HG03575 (cell line): ENCODE measurements around the gene COL5A1.
"Not testable (repeated sequence)": the region's sequence is repeated elsewhere in the genome, so short reads cannot be mapped to it uniquely, and the experiment has no call there.

Experiments
- ATAC-seq: cut with Tn5 transposase; IDR thresholded peaks from one replicate; pipeline ENCODE4 v1.9.1; 2021; ENCODE audit not compliant: unreplicated experiment, insufficient number of reproducible peaks, low FRiP score; ENCODE audit errors: extremely low read depth

The COL5A1 gene

DNA sequence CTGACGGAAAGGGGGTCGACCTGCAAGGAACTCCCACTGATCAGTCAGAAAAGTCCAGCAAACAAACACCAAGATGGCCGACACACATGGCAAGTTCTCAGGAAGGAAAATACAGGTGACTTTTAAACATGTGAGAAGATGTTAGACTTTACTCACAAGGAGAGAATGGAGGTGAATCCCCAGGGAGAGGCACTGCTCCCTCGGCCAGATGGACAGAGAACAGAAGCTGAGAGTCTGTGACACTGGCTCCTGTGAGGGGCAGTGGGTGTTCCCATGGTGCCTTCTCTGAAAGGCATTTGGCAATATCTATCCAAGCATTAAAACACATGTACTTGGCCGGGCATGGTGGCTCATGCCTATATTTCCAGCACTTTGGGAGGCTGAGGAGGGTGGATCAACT is 22.8 kb downstream of the COL5A1 start:
- ATAC-seq, result no peak

DNA sequence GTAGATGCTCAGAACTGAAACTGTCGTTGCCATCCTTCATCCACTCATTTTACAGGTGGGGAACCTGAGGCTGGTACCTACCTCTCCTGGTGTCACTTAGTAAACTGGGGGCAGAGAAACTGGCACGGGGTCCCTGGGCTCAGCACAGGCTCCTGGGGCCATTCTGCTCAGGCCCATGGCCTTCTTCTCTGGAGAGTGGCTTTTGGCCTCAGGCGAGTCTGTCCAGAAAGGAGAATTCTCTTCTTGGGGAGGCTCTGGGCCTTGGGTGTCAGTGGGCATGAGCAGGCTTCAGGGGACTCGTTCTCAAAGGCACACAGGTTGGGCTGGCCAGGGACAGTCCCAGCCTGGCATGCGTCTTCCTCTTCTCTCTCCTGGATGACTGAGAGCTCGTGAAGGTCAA is 24.6 kb downstream of the COL5A1 start:
- ATAC-seq, result no peak

DNA sequence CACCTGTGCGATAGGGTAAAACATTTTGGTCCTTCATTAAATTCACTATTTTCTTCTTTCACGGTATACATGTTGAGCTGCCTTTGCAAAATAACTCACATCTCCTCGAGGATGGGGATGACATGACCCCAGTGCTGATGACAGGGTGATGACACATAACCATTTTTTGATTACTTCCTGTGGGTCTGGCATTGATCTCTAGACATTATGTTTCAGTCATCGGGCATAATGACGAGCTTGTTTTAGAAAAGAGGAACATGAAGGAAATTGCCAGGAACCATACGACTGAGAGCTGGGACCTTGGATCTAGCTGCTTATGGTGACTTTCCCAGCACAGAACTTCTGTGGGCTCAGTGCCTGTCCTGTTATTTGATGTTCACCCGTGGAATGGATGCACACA is 25.2 kb downstream of the COL5A1 start:
- ATAC-seq, result no peak

DNA sequence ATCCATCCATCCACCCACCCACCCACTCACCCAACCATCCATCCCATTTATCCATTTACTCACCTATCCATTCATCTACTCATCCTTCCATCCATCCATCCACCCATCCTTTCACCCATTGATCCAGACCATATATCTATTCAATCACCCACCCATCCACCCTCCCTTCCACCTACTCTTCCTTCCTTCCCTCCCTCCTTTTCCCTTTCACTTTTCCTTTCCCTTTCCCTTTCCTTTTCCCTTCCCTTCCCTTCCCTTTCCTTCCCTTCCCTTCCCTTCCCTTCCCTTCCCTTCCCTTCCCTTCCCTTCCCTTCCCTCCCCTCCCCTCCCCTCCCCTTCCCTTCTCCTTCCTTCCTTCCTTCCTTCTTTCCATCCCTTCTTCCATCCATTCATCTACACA is 27.4 kb downstream of the COL5A1 start:
- not testable (repeated sequence) for ATAC-seq

DNA sequence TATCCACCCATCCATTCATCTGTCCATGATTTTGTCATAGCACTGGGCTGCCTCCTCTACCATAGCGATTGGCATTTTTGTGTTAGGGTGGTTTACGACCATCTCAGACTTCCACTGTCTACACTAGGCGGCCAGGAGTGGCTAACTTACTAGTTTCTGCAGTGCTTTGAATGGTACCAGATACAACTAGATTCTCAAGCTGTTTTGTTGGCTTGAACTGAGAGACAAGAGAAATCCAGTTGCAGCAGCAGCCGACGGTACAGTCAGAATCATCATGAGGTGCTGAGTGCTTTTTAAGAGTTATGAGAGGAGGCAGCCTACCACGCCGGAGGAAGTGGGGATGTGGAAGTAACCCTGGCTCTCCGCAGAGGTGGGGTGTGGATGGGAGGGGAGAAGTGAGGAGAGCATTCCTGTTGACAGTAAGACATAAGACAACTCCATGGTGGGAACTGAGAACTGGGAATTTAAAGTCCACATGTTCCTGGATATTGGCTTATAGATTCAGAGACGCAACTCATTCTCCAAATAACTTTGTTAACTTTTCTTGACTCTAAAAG is 27.9 kb downstream of the COL5A1 start:
- no peak for ATAC-seq

DNA sequence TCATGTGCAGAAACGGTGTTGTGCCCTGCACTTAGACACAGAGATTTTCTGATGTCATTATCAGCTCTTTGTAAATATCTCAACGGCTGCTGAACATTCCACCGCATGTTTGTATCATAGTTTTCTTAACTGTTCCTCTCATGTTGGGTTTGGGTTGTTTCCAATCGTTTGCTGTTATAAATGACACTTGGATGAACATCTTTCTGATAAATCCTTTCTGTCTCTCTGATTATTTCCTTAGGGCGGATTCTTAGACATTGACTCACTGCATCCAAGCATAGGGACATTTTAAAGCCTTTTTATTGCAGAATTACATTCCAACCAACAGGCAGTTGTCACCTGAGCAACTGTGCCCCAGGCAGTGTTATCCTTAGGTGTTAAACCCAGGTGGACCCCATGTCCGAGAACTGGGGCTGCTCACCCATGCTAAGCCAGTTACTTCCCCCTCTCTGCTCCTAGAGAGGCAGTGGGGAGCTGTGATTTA is 28.5 kb downstream of the COL5A1 start:
- ATAC-seq, result no peak

DNA sequence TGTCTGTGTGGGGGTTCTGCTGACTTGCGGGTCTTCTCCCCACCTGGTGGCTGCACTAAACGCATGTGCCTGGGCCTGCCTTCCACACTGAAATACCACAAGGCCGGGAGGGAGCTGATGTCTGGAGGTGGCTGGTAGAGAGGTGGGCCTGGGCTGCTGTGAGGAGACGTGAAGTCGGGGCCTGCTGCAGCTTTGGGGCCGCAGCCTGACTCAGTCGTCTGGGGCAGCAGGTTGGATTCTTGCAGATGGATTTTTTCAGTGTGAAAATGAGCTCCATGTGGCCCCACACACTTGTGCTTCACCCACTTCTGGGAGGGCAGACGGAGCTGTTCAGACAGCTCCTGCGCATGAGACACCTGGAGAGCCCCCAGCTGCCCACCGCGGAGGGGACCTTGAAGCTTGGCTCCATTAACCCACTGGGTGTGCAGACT is 29.3 kb downstream of the COL5A1 start:
- ATAC-seq, result no peak

DNA sequence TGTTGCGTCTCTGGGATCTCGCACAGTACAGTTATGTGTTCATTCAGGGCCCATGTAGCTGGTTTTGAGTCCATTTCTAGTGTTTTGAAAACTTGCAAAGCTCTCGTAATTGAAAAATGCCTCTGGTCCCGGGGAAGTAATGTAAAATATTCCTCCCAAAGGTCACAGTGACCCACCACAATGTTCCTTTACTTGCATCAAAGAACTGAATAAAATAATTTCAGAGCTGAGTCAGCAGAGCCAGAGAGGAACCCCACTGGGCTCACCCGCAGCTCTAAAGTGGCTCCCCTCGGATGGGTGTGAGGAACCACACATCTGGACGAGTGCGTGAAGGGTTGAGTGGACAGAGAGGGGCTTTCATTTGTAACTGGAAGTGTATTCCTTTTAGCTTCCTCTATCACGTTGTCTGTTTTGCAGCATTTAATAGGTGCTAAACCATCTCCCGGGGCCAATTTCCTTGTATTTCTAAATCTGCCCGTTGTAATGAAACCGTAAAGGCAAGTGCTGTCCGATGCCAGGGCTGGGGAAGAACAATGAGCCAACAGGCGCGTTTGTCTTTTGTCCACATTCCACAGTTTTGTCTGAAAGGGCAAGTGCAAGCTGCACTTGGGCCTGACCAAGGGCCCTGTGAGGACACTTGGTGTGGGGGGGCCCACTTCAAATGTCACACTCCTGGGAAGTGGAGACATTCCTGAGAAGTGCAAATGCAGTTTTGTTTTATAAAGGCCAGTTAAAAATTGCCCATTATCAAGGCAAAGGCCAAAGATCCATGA is 29.9 kb downstream of the COL5A1 start:
- ATAC-seq, result no peak

DNA sequence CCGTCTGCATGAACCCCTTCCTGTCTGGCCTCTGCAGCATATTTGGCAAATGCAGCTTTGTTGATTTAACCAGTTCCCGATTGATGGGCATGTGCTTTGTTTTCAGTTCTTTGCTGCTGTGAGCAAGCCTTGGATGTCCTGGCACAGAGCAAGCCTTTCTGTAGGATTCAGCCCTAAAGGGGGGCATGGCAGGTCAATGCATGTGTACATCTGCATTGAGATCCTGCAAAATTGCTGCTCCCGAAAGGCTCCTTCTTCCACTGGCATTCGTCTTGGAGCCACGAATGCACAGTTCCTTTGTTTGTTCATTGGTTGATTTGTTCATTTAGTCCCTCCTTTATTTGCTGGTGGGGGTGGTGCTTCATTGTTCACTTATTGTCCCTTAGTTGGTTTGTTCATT is 34.8 kb downstream of the COL5A1 start:
- ATAC-seq, result no peak

DNA sequence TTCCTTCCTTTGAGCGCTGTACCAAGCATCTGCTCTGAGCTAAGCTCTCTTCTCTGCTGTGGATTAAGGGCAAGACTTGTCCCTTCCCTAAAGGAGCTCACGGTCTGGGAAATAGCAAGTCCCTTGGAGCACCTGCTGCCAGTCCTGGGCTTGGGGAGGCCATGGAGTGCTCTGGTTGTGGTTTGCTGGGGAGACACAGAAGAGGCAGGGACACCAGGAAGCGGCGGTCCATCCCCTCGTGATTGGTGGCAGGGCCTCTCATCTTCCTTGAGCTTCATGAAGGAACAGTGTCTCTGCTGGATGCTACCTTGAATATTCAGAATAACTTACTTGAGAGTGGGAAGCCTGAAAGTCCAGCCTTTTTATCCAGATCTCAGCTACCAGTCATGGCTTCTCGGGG is 35.3 kb downstream of the COL5A1 start:
- ATAC-seq, result no peak

DNA sequence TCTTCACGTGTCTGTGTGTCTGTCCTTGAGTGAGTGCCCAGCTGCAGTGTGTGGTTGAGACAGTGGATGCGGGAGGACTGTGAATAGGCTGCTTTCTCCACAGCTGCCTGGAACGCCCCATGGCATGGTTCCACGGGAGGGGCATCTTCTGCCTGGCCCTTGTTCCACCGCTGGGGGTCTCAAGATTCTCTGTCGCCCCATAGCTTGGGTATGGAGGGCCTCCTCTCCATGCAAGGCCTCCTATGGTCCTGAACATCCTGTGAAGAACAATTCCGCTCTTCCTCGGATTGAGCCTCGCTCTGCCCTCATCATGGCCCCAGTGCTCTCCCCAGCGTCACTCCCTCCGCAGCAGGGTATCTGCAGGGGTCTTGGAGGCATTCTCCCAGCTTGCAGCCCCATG is 36.1 kb downstream of the COL5A1 start:
- no peak for ATAC-seq

DNA sequence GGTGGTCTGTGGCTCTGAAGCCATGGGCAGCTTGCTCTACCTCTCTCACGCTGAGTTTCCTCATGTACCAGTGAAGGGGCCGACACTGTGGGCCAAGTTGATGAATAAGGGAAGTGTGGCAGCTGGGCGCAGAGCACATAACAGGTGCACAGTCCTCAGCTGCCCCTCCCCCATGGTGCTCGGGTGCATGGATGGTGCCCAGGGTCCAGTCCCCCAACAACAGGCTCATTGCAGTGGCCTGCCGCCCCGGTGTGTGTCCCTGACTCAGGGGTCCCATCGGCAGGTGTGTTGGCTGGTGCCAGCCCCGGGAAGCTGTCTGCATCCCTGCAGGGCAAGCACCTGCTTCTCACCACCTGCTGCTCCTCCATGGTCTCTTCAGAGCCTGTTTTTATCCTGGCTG is 36.6 kb downstream of the COL5A1 start:
- no peak for ATAC-seq

DNA sequence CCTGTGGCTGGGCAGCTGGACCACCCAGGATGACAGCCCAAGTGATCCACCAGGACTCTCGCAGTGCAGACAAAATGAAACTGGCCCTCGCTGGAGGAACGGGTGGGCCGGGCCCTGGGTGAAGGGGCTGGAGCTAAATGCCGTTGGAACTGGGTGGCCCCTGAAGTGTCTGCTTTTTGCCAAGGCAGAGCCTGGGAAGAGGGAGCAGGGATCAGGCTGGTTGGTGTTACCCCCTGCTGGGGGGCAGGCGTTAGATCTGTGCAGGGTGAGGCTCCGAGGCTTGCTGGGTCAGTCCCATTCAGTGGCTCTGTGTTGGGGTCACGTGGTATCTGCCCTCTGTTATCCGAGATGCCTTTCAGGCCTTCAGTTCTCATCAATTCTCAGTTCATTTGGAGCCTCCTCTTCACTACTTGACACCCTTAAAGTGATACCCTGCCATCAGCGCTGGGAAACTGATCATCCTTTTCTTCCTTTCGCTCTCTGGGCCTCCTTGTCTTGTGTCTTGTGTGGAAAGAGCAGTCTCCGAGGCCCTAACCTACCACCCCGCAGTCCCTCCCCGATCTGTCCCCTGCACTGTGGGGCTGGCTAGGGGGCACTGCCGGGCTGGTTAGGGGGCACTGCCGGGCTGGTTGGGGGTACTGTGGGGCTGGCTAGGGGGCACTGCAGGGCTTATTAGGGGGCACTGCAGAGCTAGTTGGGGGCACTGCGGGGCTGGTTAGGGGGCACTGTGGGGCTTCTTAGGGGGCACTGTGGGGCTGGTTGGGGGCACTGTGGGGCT is 37.3 kb downstream of the COL5A1 start:
- no peak for ATAC-seq

DNA sequence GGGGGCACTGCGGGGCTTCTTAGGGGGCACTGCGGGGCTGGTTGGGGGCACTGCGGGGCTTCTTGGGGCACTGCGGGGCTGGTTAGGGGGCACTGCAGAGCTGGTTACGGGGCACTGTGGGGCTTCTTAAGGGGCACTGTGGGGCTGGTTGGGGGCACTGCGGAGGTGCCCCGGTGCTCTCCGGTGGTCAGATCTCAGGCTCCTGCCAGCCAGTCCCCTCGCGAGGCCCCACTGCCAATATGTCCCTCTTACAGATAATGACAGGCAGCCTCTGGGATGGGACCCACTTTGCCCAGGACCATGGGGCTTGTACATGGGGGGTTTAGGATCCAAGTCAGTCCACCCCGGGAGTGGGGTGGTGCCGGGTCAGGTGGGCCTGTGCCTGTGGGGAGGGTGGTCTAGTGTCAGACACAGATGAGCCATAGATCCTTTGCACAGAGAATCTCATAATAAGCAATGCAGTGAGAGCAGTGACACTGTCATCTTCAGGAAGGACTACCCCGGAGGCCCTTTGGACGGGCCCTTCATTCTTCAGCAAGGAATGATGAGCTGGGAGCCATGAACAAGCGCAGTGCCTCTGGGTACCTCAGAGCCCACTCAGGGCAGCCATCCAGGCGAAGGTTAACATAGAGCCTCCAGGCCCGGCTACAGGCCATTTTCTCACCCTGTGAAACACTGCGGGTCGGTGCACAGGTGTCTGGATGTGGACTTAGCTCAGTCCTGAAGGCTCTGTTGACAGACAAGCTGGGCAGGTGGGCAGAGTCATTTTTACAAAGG is 38.2 kb downstream of the COL5A1 start:
- ATAC-seq, result no peak

DNA sequence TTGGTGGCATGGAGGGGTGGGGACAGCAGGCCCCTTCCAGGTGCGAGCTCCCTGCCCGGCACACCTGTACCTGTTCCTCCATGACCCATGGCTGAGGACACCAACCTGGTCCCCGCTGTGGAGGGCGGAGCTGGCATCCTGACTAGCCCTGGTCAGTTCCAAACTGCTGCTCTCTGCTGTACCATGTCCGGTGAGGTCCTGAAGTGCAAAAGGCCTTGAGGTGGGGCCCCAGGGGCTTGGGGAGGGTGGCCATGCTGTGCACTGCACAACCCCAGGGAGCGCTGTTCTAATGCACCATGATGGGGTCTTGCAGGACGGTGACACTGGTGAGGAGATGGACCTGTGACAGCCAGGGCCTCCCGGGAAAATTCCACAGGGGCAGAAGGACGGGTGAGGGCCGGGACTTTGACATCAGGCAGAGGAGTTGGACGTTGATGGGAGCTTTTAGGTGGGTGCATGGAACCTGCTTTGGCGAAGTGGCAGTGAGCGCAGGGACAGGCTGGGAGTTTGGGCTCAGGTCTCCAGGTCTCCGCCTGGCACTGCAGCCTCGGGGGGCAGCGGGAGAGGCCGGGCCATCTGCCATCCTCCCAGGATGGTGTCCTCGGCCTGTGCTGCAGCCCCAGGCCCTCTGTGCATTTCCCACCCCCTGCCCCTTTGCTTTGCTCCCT is 38.9 kb downstream of the COL5A1 start:
- ATAC-seq, result no peak

DNA sequence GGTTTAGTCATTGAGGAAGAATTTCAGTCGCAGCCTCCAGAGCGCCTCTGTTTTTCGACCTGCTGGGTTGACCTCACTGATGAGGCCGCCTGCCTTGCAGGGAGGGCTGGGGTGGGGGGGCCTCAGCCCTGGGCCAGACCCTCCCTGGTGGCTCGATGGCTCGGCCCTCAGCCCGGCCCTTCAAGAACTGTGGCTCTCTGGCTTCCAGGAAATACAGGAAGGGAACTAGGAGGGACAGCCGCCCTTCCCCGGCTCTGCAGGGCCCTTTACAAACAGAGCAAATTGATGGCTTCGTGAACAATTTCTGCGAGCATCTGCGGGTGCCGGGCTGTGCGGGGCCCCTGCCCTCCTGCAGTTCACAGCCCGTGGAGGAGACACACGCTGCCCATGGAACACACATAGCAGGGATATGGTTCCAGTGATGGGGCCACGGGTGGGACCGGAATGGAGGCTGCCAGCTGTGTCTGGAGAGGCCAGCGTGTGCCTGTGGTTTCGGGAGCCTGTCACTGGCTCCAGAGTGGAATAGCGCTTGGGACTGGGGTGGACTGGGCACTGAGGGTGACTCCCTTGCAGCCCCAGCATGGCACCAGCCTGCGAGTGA is 39.6 kb downstream of the COL5A1 start:
- no peak for ATAC-seq

DNA sequence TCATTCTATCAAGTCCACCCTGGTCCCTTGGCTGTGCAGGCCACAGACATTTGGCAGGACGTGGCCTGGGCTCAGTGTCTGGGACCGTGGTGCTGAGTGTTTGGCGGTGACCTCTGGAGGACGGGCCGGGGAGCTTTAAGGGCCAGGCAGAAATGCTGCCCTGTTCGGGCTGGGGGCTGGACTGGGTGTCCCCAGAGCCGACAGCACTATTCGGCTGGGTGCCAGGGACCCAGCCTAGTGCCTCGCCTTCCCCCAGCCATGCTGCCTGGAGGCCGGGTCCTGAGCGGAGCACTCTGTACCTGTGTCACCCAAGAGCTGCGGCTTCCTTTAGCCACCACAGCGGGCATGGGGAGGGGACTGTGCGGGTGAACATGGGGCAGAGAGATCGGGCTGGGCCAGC is 40.4 kb downstream of the COL5A1 start:
- no peak for ATAC-seq

DNA sequence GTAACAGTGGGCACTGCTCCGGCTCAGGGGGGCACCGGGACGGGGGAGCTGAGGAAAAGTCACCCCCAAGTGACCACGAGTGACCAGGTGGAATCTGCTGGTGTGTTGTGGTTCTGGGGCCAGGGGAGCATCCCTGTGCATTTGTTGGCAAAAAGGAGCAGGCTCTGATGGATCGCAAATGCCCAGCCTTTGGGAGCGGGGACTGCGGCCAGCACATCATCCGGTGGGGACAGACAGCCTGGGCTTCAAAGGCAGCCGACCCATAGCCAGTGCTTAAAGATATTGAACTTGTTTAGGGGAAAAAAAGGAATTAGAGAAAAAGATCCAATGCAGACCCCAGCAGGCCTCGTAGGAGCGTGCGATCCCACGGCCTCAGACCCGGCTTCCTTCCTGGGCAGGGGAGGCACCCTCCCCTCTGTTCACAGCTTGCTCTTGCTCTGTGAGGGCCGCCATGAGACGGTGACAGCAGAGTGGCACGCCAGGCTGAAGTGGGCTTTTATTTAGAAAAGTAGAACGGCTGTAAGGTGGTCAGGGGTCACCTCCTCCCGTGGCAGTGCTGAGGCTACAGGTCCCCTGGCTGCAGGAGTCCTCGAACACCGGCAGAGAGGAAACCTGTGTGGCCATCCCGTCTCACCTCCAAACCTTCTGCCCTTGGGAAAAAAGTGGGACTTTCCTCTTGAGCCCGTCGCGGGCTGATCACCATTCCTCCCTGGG is 41.2 kb downstream of the COL5A1 start:
- no peak for ATAC-seq
